ENCODE results near the gene ALMS1.
A peak's percentile ranks its signal among the peaks of the same experiment; 100 is the strongest.
"Not testable (repeated sequence)": the region's sequence is repeated elsewhere in the genome, so short reads cannot be mapped to it uniquely, and the experiment has no call there.

Gene ALMS1

GRCh38 chr2:73504850-73505249, 119.2 kb downstream of the ALMS1 start:
- Mint-ChIP-seq H3K36me3 (ENCODE audit: low read depth) (peaks cover 46% of the 10 kb centered on the region), H3K9me3 (peaks cover 33% of the 10 kb centered on the region)
- not testable (repeated sequence) for H3K27me3 Mint-ChIP-seq, ATAC-seq, H3K27ac Mint-ChIP-seq, H3K4me3 Mint-ChIP-seq, H3K4me1 Mint-ChIP-seq, DNase-seq

GRCh38 chr2:73510470-73510869, 124.8 kb downstream of the ALMS1 start:
- not testable (repeated sequence) for H3K4me1 Mint-ChIP-seq

GRCh38 chr2:73516033-73516432, 130.4 kb downstream of the ALMS1 start:
- Mint-ChIP-seq H3K4me3 (no peak overlapping the region), H3K36me3 (ENCODE audit: low read depth) (peaks cover 53% of the 10 kb centered on the region), H3K27ac (no peak overlapping the region), H3K27me3 (no peaks in the 10 kb centered on the region), H3K9me3 (peaks cover 36% of the 10 kb centered on the region), H3K4me1 (peaks cover 11% of the 10 kb centered on the region)
- DNase-seq (no peak), ATAC-seq (no peak)

More at GRCh38 chr2:73510470-73510869, 124.8 kb downstream of the ALMS1 start:
- Mint-ChIP-seq H3K36me3 (ENCODE audit: low read depth) (peaks cover 65% of the 10 kb centered on the region), H3K9me3 (peaks cover 54% of the 10 kb centered on the region)
- not testable (repeated sequence) for H3K27ac Mint-ChIP-seq, H3K27me3 Mint-ChIP-seq, H3K4me3 Mint-ChIP-seq, ATAC-seq, DNase-seq

- H3K27ac Mint-ChIP-seq: no peak overlapping the region
- H3K4me3 Mint-ChIP-seq: no peak overlapping the region
- H3K36me3 Mint-ChIP-seq (ENCODE audit: low read depth): peaks cover 76% of the 10 kb centered on the region
- H3K4me1 Mint-ChIP-seq: no peaks in the 10 kb centered on the region
- H3K27me3 Mint-ChIP-seq: no peaks in the 10 kb centered on the region
- H3K9me3 Mint-ChIP-seq: peaks cover 53% of the 10 kb centered on the region
- DNase-seq: no peak
- ATAC-seq: no peak
These were observed 143.1 kb downstream of the ALMS1 start for GRCh38 chr2:73528688-73529087.

- H3K36me3 Mint-ChIP-seq (ENCODE audit: low read depth): peaks cover 77% of the 10 kb centered on the region
- H3K4me3 Mint-ChIP-seq, H3K4me1 Mint-ChIP-seq, H3K27me3 Mint-ChIP-seq, ATAC-seq, H3K27ac Mint-ChIP-seq, DNase-seq: not testable (repeated sequence)
- H3K9me3 Mint-ChIP-seq: peaks cover 40% of the 10 kb centered on the region
These were observed 145.1 kb downstream of the ALMS1 start for GRCh38 chr2:73530773-73531172.

GRCh38 chr2:73532381-73532780, 146.7 kb downstream of the ALMS1 start:
- Mint-ChIP-seq H3K9me3 (peaks cover 37% of the 10 kb centered on the region), H3K4me1 (no peaks in the 10 kb centered on the region), H3K27ac (no peak overlapping the region), H3K36me3 (ENCODE audit: low read depth) (peaks cover 78% of the 10 kb centered on the region), H3K27me3 (no peaks in the 10 kb centered on the region), H3K4me3 (no peak overlapping the region)
- no peak for DNase-seq
- ATAC-seq: no peak

- H3K27me3 Mint-ChIP-seq: no peaks in the 10 kb centered on the region
These were observed 150.7 kb downstream of the ALMS1 start for GRCh38 chr2:73536133-73536840.

GRCh38 chr2:73560875-73561274, 175.2 kb downstream of the ALMS1 start:
- not testable (repeated sequence) for ATAC-seq, H3K27me3 Mint-ChIP-seq, H3K4me1 Mint-ChIP-seq, DNase-seq, H3K9me3 Mint-ChIP-seq, H3K4me3 Mint-ChIP-seq, H3K27ac Mint-ChIP-seq
- H3K36me3 Mint-ChIP-seq (ENCODE audit: low read depth): peaks cover 17% of the 10 kb centered on the region

More at GRCh38 chr2:73536133-73536840, 150.7 kb downstream of the ALMS1 start:
- no peaks in the 10 kb centered on the region for H3K4me1 Mint-ChIP-seq
- H3K9me3 Mint-ChIP-seq: peaks cover 33% of the 10 kb centered on the region
- H3K27ac Mint-ChIP-seq: no peak overlapping the region
- H3K4me3 Mint-ChIP-seq: no peak overlapping the region
- no peak for ATAC-seq
- H3K36me3 Mint-ChIP-seq (ENCODE audit: low read depth): peaks cover 64% of the 10 kb centered on the region
- no peak for DNase-seq

GRCh38 chr2:73561422-73561821, 175.8 kb downstream of the ALMS1 start:
- ATAC-seq (no peak), DNase-seq (no peak)
- Mint-ChIP-seq H3K27me3 (no peaks in the 10 kb centered on the region), H3K36me3 (ENCODE audit: low read depth) (peaks cover 19% of the 10 kb centered on the region), H3K4me1 (no peaks in the 10 kb centered on the region), H3K4me3 (no peak overlapping the region), H3K9me3 (no peaks in the 10 kb centered on the region), H3K27ac (no peak overlapping the region)

- Mint-ChIP-seq H3K36me3 (ENCODE audit: low read depth) (peaks cover 12% of the 10 kb centered on the region), H3K9me3 (no peaks in the 10 kb centered on the region), H3K4me1 (no peaks in the 10 kb centered on the region), H3K4me3 (no peak overlapping the region), H3K27me3 (no peaks in the 10 kb centered on the region), H3K27ac (no peak overlapping the region)
- DNase-seq (no peak), ATAC-seq (no peak)
These were observed 179.3 kb downstream of the ALMS1 start for GRCh38 chr2:73564986-73565385.

- ATAC-seq (no peak), DNase-seq (no peak)
- no peaks in the 10 kb centered on the region for H3K4me1 Mint-ChIP-seq
- no peak overlapping the region for H3K4me3 Mint-ChIP-seq
- H3K27ac Mint-ChIP-seq: no peak overlapping the region
- peaks cover 6% of the 10 kb centered on the region for H3K36me3 Mint-ChIP-seq (ENCODE audit: low read depth)
- H3K9me3 Mint-ChIP-seq: no peaks in the 10 kb centered on the region
- H3K27me3 Mint-ChIP-seq: no peaks in the 10 kb centered on the region
These were observed 180.7 kb downstream of the ALMS1 start for GRCh38 chr2:73566288-73566878.

- H3K9me3 Mint-ChIP-seq: peaks cover 9% of the 10 kb centered on the region
- H3K4me3 Mint-ChIP-seq: no peak overlapping the region
- peaks cover 12% of the 10 kb centered on the region for H3K4me1 Mint-ChIP-seq
- peaks cover 25% of the 10 kb centered on the region for H3K36me3 Mint-ChIP-seq (ENCODE audit: low read depth)
- no peak for DNase-seq
- ATAC-seq: peak; percentile 75
- no peak overlapping the region for H3K27ac Mint-ChIP-seq
- no peaks in the 10 kb centered on the region for H3K27me3 Mint-ChIP-seq
These were observed 189.6 kb downstream of the ALMS1 start for GRCh38 chr2:73575261-73575660.

- DNase-seq (no peak), ATAC-seq (no peak)
- Mint-ChIP-seq H3K36me3 (ENCODE audit: low read depth) (peaks cover 42% of the 10 kb centered on the region), H3K4me1 (peaks cover 3% of the 10 kb centered on the region), H3K4me3 (no peak overlapping the region), H3K27me3 (no peaks in the 10 kb centered on the region), H3K9me3 (peaks cover 25% of the 10 kb centered on the region), H3K27ac (no peak overlapping the region)
These were observed 196.7 kb downstream of the ALMS1 start for GRCh38 chr2:73582364-73582763.

- no peaks in the 10 kb centered on the region for H3K27me3 Mint-ChIP-seq
- peaks cover 8% of the 10 kb centered on the region for H3K36me3 Mint-ChIP-seq (ENCODE audit: low read depth)
These were observed 202.5 kb downstream of the ALMS1 start for GRCh38 chr2:73588177-73588576.

GRCh38 chr2:73593680-73594079, 208.0 kb downstream of the ALMS1 start:
- Mint-ChIP-seq H3K36me3 (ENCODE audit: low read depth) (peaks cover 7% of the 10 kb centered on the region), H3K4me1 (no peaks in the 10 kb centered on the region), H3K27me3 (no peaks in the 10 kb centered on the region), H3K9me3 (peaks cover 10% of the 10 kb centered on the region), H3K4me3 (no peak overlapping the region), H3K27ac (no peak overlapping the region)
- DNase-seq (no peak), ATAC-seq (no peak)

More at GRCh38 chr2:73588177-73588576, 202.5 kb downstream of the ALMS1 start:
- ATAC-seq: no peak
- Mint-ChIP-seq H3K4me1 (peaks cover 1% of the 10 kb centered on the region), H3K4me3 (no peak overlapping the region), H3K27ac (no peak overlapping the region), H3K9me3 (peaks cover 9% of the 10 kb centered on the region)
- no peak for DNase-seq

Measured in activated naive CD8-positive, alpha-beta T cell treated with anti-CD3 and anti-CD28 coated beads, Interleukin-2, amount 50 U/mL, for 24 hours (primary cell).